B cell (primary cell): ENCODE results near the gene NPR3. TPM values are rescaled to one million over a fixed set of nuclear protein-coding genes. Genes with fewer than 3 reads are reported as not detected.

Source experiments
- ATAC-seq: fragments of 200-7000 bp; cut with Tn5 transposase; one replicate; pipeline ENCODE4 v1.10.0; 2021; ENCODE audit warnings: low read depth, mild to moderate bottlenecking, moderate number of reproducible peaks, moderate library complexity
- CTCF ChIA-PET: fragments of 350-600 bp; sonication (Branson Sonifier 250); formaldehyde crosslinking; loops from one replicate; lab custom pipeline; 2021; ENCODE audit warnings: antibody characterized with exemption, inconsistent platforms; lab: Charles Lee
- POLR2A ChIA-PET: fragments of 350-600 bp; sonication (Branson Sonifier 250); formaldehyde crosslinking; loops from one replicate; lab custom pipeline; 2021; ENCODE audit warnings: antibody characterized with exemption; lab: Charles Lee
- DNase-seq: peaks from one replicate; pipeline ENCODE4 v3.0.0; 2013
- H2AFZ ChIP-seq: 2 replicates; pipeline ENCODE4 v1.6.1; 2012; ENCODE audit warnings: mild to moderate bottlenecking, low read depth, low read length; ENCODE audit not compliant: insufficient read depth, poor library complexity, severe bottlenecking
- H3K27ac ChIP-seq, 2 donors: 1 replicate in 1 of 2; 2 replicates in 1 of 2; pipeline ENCODE4 v1.5.1; 2012 to 2013; ENCODE audit warnings: low read length in 2 of 2, mild to moderate bottlenecking in 2 of 2, moderate library complexity in 1 of 2
- H3K27me3 ChIP-seq, 4 experiments: fragments of 200-600 bp in 1 of 4; sonication (generic) in 1 of 4; replicated peaks in 1 of 4; 1 replicate in 2 of 4; 2 replicates in 2 of 4; pipeline versions ENCODE4 v1.6.1 to v1.7.0; 2013 to 2016; ENCODE audit warnings: low read length in 3 of 4, mild to moderate bottlenecking in 2 of 4, mixed read lengths in 1 of 4, moderate library complexity in 1 of 4; ENCODE audit not compliant: insufficient read depth in 4 of 4, control insufficient read depth in 3 of 4; ENCODE audit errors: control extremely low read depth in 1 of 4
- H3K36me3 ChIP-seq, 2 experiments: replicated peaks in 1 of 2; 1 replicate in 1 of 2; 2 replicates in 1 of 2; pipeline versions ENCODE4 v1.6.1 to v1.7.1; 2013; ENCODE audit warnings: low read length in 1 of 2; ENCODE audit not compliant: insufficient read depth in 2 of 2, control insufficient read depth in 1 of 2; ENCODE audit errors: control extremely low read depth in 1 of 2, extremely low read depth in 1 of 2
- H3K4me1 ChIP-seq, 2 donors: fragments of 200-600 bp in 1 of 2; sonication (generic) in 1 of 2; 1 replicate in 1 of 2; 2 replicates in 1 of 2; pipeline versions ENCODE4 v1.5.1 to v1.6.1; 2013 to 2017; ENCODE audit warnings: low read length in 2 of 2; ENCODE audit not compliant: control insufficient read depth in 2 of 2, insufficient read depth in 2 of 2
- H3K4me2 ChIP-seq: replicated peaks from 2 replicates; pipeline ENCODE3; 2012; ENCODE audit warnings: mild to moderate bottlenecking, low read depth, low read length; ENCODE audit not compliant: poor library complexity, severe bottlenecking
- H3K4me3 ChIP-seq, 5 experiments: fragments of 200-600 bp in 1 of 5; sonication (generic) in 1 of 5; 1 replicate in 3 of 5; 2 replicates in 2 of 5; pipeline versions ENCODE4 v1.5.1 to v1.7.0; 2011 to 2016; ENCODE audit warnings: low read length in 4 of 5, mild to moderate bottlenecking in 4 of 5, low read depth in 2 of 5, control low read depth in 1 of 5, moderate library complexity in 1 of 5; ENCODE audit not compliant: insufficient read depth in 1 of 5; ENCODE audit errors: control extremely low read depth in 1 of 5, extremely low read depth in 1 of 5
- H3K79me2 ChIP-seq: fragments of 200-600 bp; sonication (generic); one replicate; pipeline ENCODE4 v1.6.0; 2016; ENCODE audit warnings: low read length; ENCODE audit not compliant: control insufficient read depth, insufficient read depth
- H3K9ac ChIP-seq: fragments of 200-600 bp; sonication (generic); 2 replicates; pipeline ENCODE4 v1.6.1; 2017; ENCODE audit warnings: mild to moderate bottlenecking, low read length, moderate library complexity
- H3K9me3 ChIP-seq, 3 donors: one replicate each; pipeline versions ENCODE4 v1.6.1 to v1.7.1; 2013; ENCODE audit warnings: low read length in 2 of 3; ENCODE audit not compliant: control insufficient read depth in 2 of 3, insufficient read depth in 1 of 3; ENCODE audit errors: control extremely low read depth in 1 of 3
- H4K20me1 ChIP-seq: 2 replicates; pipeline ENCODE4 v1.6.0; 2012; ENCODE audit warnings: mild to moderate bottlenecking, low read length; ENCODE audit not compliant: insufficient read depth, control insufficient read depth, poor library complexity, severe bottlenecking
- H3K27ac Mint-ChIP-seq: one replicate; pipeline ENCODE4 v1.8.0; 2021; ENCODE audit warnings: mixed read lengths
- H3K27me3 Mint-ChIP-seq: one replicate; pipeline ENCODE4 v1.8.0; 2021; ENCODE audit warnings: mixed read lengths
- H3K4me1 Mint-ChIP-seq: one replicate; pipeline ENCODE4 v1.8.0; 2021; ENCODE audit warnings: mixed read lengths
- H3K4me3 Mint-ChIP-seq: one replicate; pipeline ENCODE4 v1.8.0; 2021; ENCODE audit warnings: mixed read lengths
- H3K9me3 Mint-ChIP-seq: one replicate; pipeline ENCODE4 v1.8.0; 2022; ENCODE audit warnings: mixed read lengths; ENCODE audit not compliant: insufficient read depth
- EZH2 ChIP-seq: IDR thresholded peaks from 2 replicates; pipeline ENCODE4 v1.6.1; 2012; ENCODE audit warnings: borderline replicate concordance, low read depth, mild to moderate bottlenecking, moderate library complexity, low read length; ENCODE audit not compliant: insufficient read depth, poor library complexity, severe bottlenecking
- WGBS: methylation state at CpG from one replicate; pipeline ENCODE4 v1.1.5; 2013; ENCODE audit warnings: missing lambda C conversion rate; ENCODE audit not compliant: insufficient coverage; 5-methylcytosine and 5-hydroxymethylcytosine counted together
- intact Hi-C: fragments of 100-400 bp; cut with micrococcal nuclease; formaldehyde crosslinking; loops from one replicate; pipeline ENCODE4 v1.10.0; 2022
- polyA plus RNA-seq: library from polyadenylated mRNA; depleted of rRNA; stranded (reverse); fragments of >200 nt; gene quantifications from 2 replicates; pipeline ENCODE4 v1.2.3, GENCODE V29; 2012
- total RNA-seq, 2 donors: library from RNA; stranded (reverse); fragments of 120-200 nt in 1 of 2; gene quantifications; 1 replicate in 1 of 2; 2 replicates in 1 of 2; pipeline versions ENCODE4 v1.2.3 to v1.2.4, GENCODE V29; 2013 to 2022
- TF ChIP-seq, protein P1 (sequence below): fragments of 200-600 bp; IDR thresholded peaks from one replicate; pipeline ENCODE4 v1.8.0; 2022; ENCODE audit warnings: antibody characterized with exemption, mild to moderate bottlenecking

NPR3 gene
- total and polyA plus RNA-seq, 2 donors (not counting 1 experiment from before 2014, with no cell fraction given) = not detected

DNA sequence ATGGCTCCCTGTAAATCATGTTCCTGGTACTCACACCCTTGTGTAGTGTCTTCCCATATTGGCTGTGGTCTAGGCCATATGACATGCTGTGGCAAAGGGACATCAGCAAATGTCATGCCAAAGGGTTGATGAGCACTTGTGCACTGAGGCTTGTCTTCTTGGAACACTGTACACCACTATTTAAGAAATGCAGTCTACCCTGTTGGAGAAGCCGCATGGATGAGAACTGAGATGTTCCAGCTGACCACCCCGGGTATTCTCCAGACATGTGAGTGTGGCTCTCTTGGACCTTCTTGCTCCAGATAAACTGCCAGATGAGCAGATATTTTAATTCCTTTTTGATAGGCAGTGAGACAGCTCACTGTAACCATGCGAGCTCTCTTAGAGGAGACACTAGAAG, 20.5 kb upstream of the NPR3 start:
- ATAC-seq (no peak), DNase-seq (no peak)
- no peak overlapping the region for H3K9ac ChIP-seq
- no peaks in the 10 kb centered on the region for H3K79me2 ChIP-seq
- no peaks in the 10 kb centered on the region for H4K20me1 ChIP-seq
- 86% methylated on average over 3 of the region's 3 CpGs for WGBS
- no peak overlapping the region for H3K4me3 Mint-ChIP-seq
- intact Hi-C loops = no loop called here
- no peaks in the 10 kb centered on the region for H3K27me3 ChIP-seq
- H3K27ac ChIP-seq = no peak overlapping the region
- no peaks in the 10 kb centered on the region for H3K4me1 ChIP-seq
- TF ChIP-seq EZH2 = no peak
- TF ChIP-seq, protein P1, sequence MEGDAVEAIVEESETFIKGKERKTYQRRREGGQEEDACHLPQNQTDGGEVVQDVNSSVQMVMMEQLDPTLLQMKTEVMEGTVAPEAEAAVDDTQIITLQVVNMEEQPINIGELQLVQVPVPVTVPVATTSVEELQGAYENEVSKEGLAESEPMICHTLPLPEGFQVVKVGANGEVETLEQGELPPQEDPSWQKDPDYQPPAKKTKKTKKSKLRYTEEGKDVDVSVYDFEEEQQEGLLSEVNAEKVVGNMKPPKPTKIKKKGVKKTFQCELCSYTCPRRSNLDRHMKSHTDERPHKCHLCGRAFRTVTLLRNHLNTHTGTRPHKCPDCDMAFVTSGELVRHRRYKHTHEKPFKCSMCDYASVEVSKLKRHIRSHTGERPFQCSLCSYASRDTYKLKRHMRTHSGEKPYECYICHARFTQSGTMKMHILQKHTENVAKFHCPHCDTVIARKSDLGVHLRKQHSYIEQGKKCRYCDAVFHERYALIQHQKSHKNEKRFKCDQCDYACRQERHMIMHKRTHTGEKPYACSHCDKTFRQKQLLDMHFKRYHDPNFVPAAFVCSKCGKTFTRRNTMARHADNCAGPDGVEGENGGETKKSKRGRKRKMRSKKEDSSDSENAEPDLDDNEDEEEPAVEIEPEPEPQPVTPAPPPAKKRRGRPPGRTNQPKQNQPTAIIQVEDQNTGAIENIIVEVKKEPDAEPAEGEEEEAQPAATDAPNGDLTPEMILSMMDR = no peak
- no peaks in the 10 kb centered on the region for H3K36me3 ChIP-seq
- H3K9me3 Mint-ChIP-seq = peaks cover 2% of the 10 kb centered on the region
- CTCF ChIA-PET = no interaction called here
- H3K27ac Mint-ChIP-seq = no peak overlapping the region
- POLR2A ChIA-PET = no interaction called here
- H3K4me3 ChIP-seq = no peak overlapping the region
- peaks cover 0 to 6% (median 0%) of the 10 kb centered on the region in 3 donors for H3K9me3 ChIP-seq
- H2AFZ ChIP-seq = no peak overlapping the region
- peaks cover 12% of the 10 kb centered on the region for H3K27me3 Mint-ChIP-seq
- H3K4me2 ChIP-seq = no peak overlapping the region
- H3K4me1 Mint-ChIP-seq = no peaks in the 10 kb centered on the region

DNA sequence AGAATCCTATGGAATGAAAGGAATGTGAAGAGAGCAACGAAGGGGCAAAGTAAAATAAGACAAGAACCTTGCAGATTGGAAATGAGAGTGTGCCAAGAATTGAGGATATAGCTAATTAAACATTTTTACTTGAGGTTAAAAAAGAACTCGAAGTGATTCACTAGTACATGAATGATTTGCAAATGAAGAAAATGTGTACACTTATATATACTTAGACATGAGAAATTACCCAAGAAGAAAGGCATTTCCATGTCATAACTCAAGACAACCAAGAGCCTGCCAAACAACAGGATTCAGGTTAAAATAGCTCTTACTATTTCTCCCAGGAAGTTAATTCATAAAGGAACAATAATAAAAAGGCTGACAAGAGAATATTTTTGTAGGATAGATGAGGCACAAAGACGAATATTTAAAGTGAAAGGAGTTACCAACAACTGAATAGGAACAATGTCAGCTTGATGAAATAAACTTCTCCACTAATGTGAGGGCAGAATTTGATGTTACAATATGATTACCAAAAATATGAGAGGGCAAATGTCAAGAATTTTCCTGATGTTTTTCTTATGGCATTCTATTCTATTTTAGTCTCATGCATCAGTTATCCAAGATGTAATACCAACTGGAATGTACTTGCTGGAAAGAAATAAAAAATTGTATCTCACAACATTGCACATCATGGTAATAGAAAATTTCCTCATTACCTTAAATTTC, 18.9 kb upstream of the NPR3 start:
- ChIA-PET CTCF (no interaction called here), POLR2A (no interaction called here)
- Histone ChIP-seq H2AFZ (no peak overlapping the region), H3K4me3 (no peak overlapping the region), H3K27ac (no peak overlapping the region), H3K4me2 (no peak overlapping the region), H3K9ac (no peak overlapping the region), H3K36me3 (no peaks in the 10 kb centered on the region), H3K79me2 (no peaks in the 10 kb centered on the region), H4K20me1 (no peaks in the 10 kb centered on the region), H3K9me3 (no peaks in the 10 kb centered on the region), H3K4me1 (no peaks in the 10 kb centered on the region), H3K27me3 (no peaks in the 10 kb centered on the region)
- no peaks in the 10 kb centered on the region for H3K4me1 Mint-ChIP-seq
- H3K27me3 Mint-ChIP-seq = peaks cover 16% of the 10 kb centered on the region
- ATAC-seq (no peak), DNase-seq (no peak)
- TF ChIP-seq EZH2 = no peak
- TF ChIP-seq, protein P1 = no peak
- peaks cover 3% of the 10 kb centered on the region for H3K9me3 Mint-ChIP-seq
- no peak overlapping the region for H3K4me3 Mint-ChIP-seq
- intact Hi-C loops = no loop called here
- no CpG with 5 or more reads among the region's 3 CpGs for WGBS
- no peak overlapping the region for H3K27ac Mint-ChIP-seq
